Caco-2 (cell line): ENCODE results near the gene ATP1A2. TPM values are rescaled to one million over a fixed set of nuclear protein-coding genes. Genes with fewer than 3 reads are reported as not detected.

Experiments
- BruUV-seq: library from RNA; stranded (reverse); fragments of 400-500 nt; replicated peaks from 2 replicates; lab custom pipeline; 2021; lab: Mats Ljungman, UMichigan
- CTCF ChIA-PET: fragments of 300-600 bp; sonication (Branson Sonifier 250); formaldehyde crosslinking; loops from one replicate; lab custom pipeline; 2022; ENCODE audit warnings: antibody characterized with exemption; lab: Charles Lee
- POLR2A ChIA-PET: fragments of 300-600 bp; sonication (Branson Sonifier 250); formaldehyde crosslinking; loops from one replicate; lab custom pipeline; 2022; ENCODE audit warnings: antibody characterized with exemption; lab: Charles Lee
- DNase-seq, 2 experiments: peaks; one replicate each; pipeline versions ENCODE4 v3.0.0 to v3.0.0-alpha.2; 2020 to 2022
- H3K27me3 ChIP-seq: replicated peaks from 2 replicates; pipeline ENCODE4 v1.6.0; 2011; ENCODE audit warnings: low read length; ENCODE audit not compliant: control insufficient read depth, insufficient read depth
- H3K36me3 ChIP-seq: 2 replicates; pipeline ENCODE4 v1.5.1; 2011; ENCODE audit warnings: low read length; ENCODE audit not compliant: control insufficient read depth, insufficient read depth
- H3K4me1 ChIP-seq: fragments of 250-450 bp; sonication (Bioruptor Pico); 2 replicates; pipeline ENCODE4 v1.5.1; 2020; ENCODE audit warnings: mild to moderate bottlenecking
- H3K4me3 ChIP-seq: 2 replicates; pipeline ENCODE4 v1.5.1; 2011; ENCODE audit warnings: low read depth, mild to moderate bottlenecking, control low read depth, low read length
- H3K9me3 ChIP-seq: fragments of 250-450 bp; sonication (Bioruptor Pico); 2 replicates; pipeline ENCODE4 v1.5.1; 2020; ENCODE audit warnings: mild to moderate bottlenecking, moderate library complexity
- H3K27ac Mint-ChIP-seq: one replicate; pipeline ENCODE4 v1.8.0; 2022; ENCODE audit warnings: mixed read lengths; ENCODE audit not compliant: unreplicated experiment
- H3K27me3 Mint-ChIP-seq: one replicate; pipeline ENCODE4 v1.8.0; 2022; ENCODE audit warnings: mixed read lengths; ENCODE audit not compliant: insufficient read depth, unreplicated experiment
- H3K36me3 Mint-ChIP-seq: one replicate; pipeline ENCODE4 v1.8.0; 2022; ENCODE audit warnings: mild to moderate bottlenecking, mixed read lengths; ENCODE audit not compliant: insufficient read depth, unreplicated experiment
- H3K4me1 Mint-ChIP-seq: one replicate; pipeline ENCODE4 v1.8.0; 2022; ENCODE audit warnings: low read depth, mixed read lengths; ENCODE audit not compliant: unreplicated experiment
- H3K4me3 Mint-ChIP-seq: one replicate; pipeline ENCODE4 v1.8.0; 2022; ENCODE audit warnings: mild to moderate bottlenecking, moderate library complexity, mixed read lengths; ENCODE audit not compliant: unreplicated experiment
- H3K9me3 Mint-ChIP-seq: one replicate; pipeline ENCODE4 v1.8.0; 2022; ENCODE audit warnings: mixed read lengths; ENCODE audit not compliant: unreplicated experiment
- CTCF ChIP-seq, 2 experiments: fragments of 200-600 bp in 1 of 2; IDR thresholded peaks; 1 replicate in 1 of 2; 2 replicates in 1 of 2; pipeline versions ENCODE4 v1.5.1 to v1.8.0; 2011 to 2022; ENCODE audit warnings: antibody characterized with exemption in 1 of 2, control low read depth in 1 of 2, inconsistent platforms in 1 of 2, low read depth in 1 of 2, low read length in 1 of 2, mild to moderate bottlenecking in 1 of 2, moderate library complexity in 1 of 2; ENCODE audit not compliant: insufficient read depth in 1 of 2, severe bottlenecking in 1 of 2, unreplicated experiment in 1 of 2
- intact Hi-C: fragments of 100-400 bp; cut with micrococcal nuclease; formaldehyde crosslinking; loops from one replicate; pipeline ENCODE4 v1.10.0; 2022; ENCODE audit not compliant: unreplicated experiment
- total RNA-seq: library from RNA; stranded (reverse); gene quantifications from 2 replicates; pipeline ENCODE4 v1.2.3, GENCODE V29; 2022

ATP1A2 gene
- total RNA-seq, 1 experiment from 2014 or later = 0.36 TPM

DNA sequence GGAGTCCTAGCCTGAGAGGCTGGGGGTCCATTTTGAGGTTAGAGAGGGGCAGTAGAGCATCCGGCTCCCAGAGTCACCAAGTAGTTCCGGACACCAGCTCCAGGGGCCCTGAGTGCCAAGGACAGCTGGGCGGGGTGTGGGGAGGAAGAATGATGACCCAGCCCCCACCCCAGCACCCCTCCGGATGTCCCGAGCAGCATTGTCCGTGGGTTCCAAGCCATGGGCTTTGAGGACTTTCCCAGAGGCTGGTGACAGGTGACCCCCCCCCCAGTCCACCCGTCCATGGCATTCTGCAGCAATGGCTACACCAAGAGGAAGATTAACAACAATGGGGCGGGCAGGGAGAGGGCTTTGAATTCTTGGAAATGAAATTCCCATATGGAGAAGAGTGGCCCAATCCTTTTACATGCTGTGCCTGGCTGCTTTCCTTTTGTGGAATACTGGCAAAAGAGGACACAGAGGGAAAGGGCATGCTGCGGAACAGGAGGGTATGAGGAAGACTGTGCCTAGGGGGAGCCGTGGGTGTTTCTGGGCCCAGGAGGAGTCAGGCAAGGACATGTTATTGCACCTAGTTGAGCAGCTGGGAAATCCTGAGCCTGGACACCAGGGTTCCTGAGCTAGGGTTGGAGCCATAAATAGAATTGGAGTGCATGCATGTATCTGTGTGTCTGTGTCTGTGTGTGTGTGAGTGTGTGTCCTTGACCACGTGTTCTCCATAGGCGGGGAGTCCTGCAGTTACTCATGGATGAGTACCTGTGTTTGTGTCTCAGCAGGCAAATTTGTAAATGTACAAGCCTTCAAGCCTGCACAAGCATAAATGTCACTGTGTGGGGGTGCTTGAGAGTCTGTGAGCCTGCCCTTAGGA, 956 bp downstream of the ATP1A2 start:
- Histone ChIP-seq H3K36me3 (no peaks in the 10 kb centered on the region), H3K4me1 (peaks cover 4% of the 10 kb centered on the region; the same call in 1 of the 2 replicates), H3K4me3 (no peak overlapping the region), H3K9me3 (no peaks in the 10 kb centered on the region), H3K27me3 (no peaks in the 10 kb centered on the region)
- intact Hi-C loops = no loop called here
- no peak overlapping the region for H3K4me3 Mint-ChIP-seq
- ChIA-PET CTCF (no interaction called here), POLR2A (no interaction called here)
- no peaks in the 10 kb centered on the region for H3K36me3 Mint-ChIP-seq
- H3K4me1 Mint-ChIP-seq = no peaks in the 10 kb centered on the region
- DNase-seq = no peak
- BruUV-seq = no TSS peak
- TF ChIP-seq CTCF (IDR thresholded peaks at IDR 0.05; ENCODE audit: insufficient read depth in 1 of 2, low read depth in 1 of 2, low read length in 1 of 2, severe bottlenecking in 1 of 2, unreplicated experiment in 1 of 2) = no peak
- no peaks in the 10 kb centered on the region for H3K9me3 Mint-ChIP-seq
- H3K27ac Mint-ChIP-seq = no peak overlapping the region
- no peaks in the 10 kb centered on the region for H3K27me3 Mint-ChIP-seq

GRCh38 chr1:160117300-160117699, 1.7 kb downstream of the ATP1A2 start:
- POLR2A ChIA-PET = no interaction called here
- BruUV-seq = no TSS peak
- Mint-ChIP-seq H3K36me3 (no peaks in the 10 kb centered on the region), H3K4me1 (no peaks in the 10 kb centered on the region), H3K9me3 (no peaks in the 10 kb centered on the region), H3K4me3 (no peak overlapping the region), H3K27me3 (no peaks in the 10 kb centered on the region), H3K27ac (no peak overlapping the region)
- H3K27me3 ChIP-seq = no peaks in the 10 kb centered on the region
- intact Hi-C loops = no loop called here
- H3K4me3 ChIP-seq = no peak overlapping the region
- TF ChIP-seq CTCF (IDR thresholded peaks at IDR 0.05; ENCODE audit: insufficient read depth in 1 of 2, low read depth in 1 of 2, low read length in 1 of 2, severe bottlenecking in 1 of 2, unreplicated experiment in 1 of 2) = no peak
- CTCF ChIA-PET = no interaction called here
- DNase-seq = no peak
- H3K36me3 ChIP-seq = no peaks in the 10 kb centered on the region
- no peaks in the 10 kb centered on the region for H3K9me3 ChIP-seq
- peaks cover 4% of the 10 kb centered on the region; the same call in 1 of the 2 replicates for H3K4me1 ChIP-seq

DNA sequence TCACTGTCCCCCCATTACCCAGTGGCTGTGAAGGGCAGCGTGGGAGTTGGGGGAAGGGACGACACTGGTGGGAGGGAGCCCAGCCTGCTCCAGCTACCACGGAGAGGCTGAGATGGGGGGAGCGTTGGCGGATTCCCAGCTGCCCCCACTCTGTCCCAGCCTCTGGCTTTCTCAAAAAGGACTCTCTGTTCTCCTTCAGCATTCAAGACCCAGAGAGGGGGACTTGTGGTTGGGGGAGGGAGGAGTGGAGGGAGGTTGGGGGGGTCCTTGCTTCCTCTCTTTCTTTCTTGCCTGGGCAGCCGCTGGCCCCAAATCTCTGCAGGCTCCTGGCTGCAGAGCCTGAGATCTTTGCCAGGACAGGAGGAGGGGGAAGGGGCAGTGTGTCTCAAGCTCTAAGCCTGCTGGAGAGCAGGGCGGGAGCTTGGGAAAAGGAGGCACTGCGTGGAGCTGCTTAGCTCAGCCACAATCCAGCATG, 2.2 kb downstream of the ATP1A2 start:
- Mint-ChIP-seq H3K9me3 (no peaks in the 10 kb centered on the region), H3K27ac (no peak overlapping the region), H3K36me3 (no peaks in the 10 kb centered on the region), H3K4me3 (no peak overlapping the region), H3K27me3 (no peaks in the 10 kb centered on the region), H3K4me1 (no peaks in the 10 kb centered on the region)
- Histone ChIP-seq H3K9me3 (no peaks in the 10 kb centered on the region), H3K4me3 (no peak overlapping the region), H3K4me1 (peaks cover 4% of the 10 kb centered on the region; the same call in 1 of the 2 replicates), H3K27me3 (no peaks in the 10 kb centered on the region), H3K36me3 (no peaks in the 10 kb centered on the region)
- TF ChIP-seq CTCF (IDR thresholded peaks at IDR 0.05; ENCODE audit: insufficient read depth in 1 of 2, low read depth in 1 of 2, low read length in 1 of 2, severe bottlenecking in 1 of 2, unreplicated experiment in 1 of 2) = no peak
- intact Hi-C loops = no loop called here
- no TSS peak for BruUV-seq
- POLR2A ChIA-PET = no interaction called here
- DNase-seq = no peak
- CTCF ChIA-PET = no interaction called here
